Stomach (tissue), 9 donors: ENCODE measurements around the gene MYOZ2. TPM values are rescaled to one million over a fixed set of nuclear protein-coding genes. Genes with fewer than 3 reads are reported as not detected.

Experiments used
- DNase-seq, 2 donors: peaks; one replicate each; pipeline versions ENCODE4 v3.0.0 to v3.0.0-alpha.2; 2013 to 2019
- H3K27ac ChIP-seq, 5 donors: fragments of 200-600 bp in 4 of 5; sonication (generic) in 4 of 5; one replicate each; pipeline ENCODE4 v1.5.1; 2013 to 2019; ENCODE audit warnings: mild to moderate bottlenecking in 1 of 5, moderate library complexity in 1 of 5
- H3K27me3 ChIP-seq, 3 donors: fragments of 200-600 bp; sonication (generic); one replicate each; pipeline ENCODE4 v1.5.1; 2017 to 2019; ENCODE audit warnings: mixed run types in 1 of 3
- H3K36me3 ChIP-seq, 4 donors: fragments of 200-600 bp; sonication (generic); 1 replicate in 3 of 4; 2 replicates in 1 of 4; pipeline ENCODE4 v1.5.1; 2016 to 2019
- H3K4me1 ChIP-seq, 4 donors: fragments of 200-600 bp; sonication (generic); one replicate each; pipeline ENCODE4 v1.5.1; 2016 to 2019
- H3K4me3 ChIP-seq, 4 donors: fragments of 200-600 bp; sonication (generic) in 3 of 4; one replicate each; pipeline ENCODE4 v1.5.1; 2016 to 2019; ENCODE audit warnings: mild to moderate bottlenecking in 1 of 4
- H3K9me3 ChIP-seq, 4 donors: fragments of 200-600 bp; sonication (generic); one replicate each; pipeline ENCODE4 v1.5.1; 2016 to 2019
- CTCF ChIP-seq, 7 experiments: fragments of 450-650 bp in 4 of 7; fragments of 200-600 bp in 3 of 7; sonication (generic) in 3 of 7; IDR thresholded peaks; one replicate each; pipeline ENCODE4 v1.5.1; 2016 to 2019; ENCODE audit warnings: antibody characterized with exemption in 7 of 7, control low read depth in 2 of 7, mild to moderate bottlenecking in 1 of 7
- EP300 ChIP-seq: sonication (generic); formaldehyde crosslinking; IDR thresholded peaks from one replicate; pipeline ENCODE4 v1.6.1; 2017; ENCODE audit warnings: antibody characterized with exemption
- POLR2A ChIP-seq, 4 donors: fragments of 450-650 bp; IDR thresholded peaks; one replicate each; pipeline ENCODE4 v1.6.1; 2016; ENCODE audit warnings: antibody characterized with exemption in 4 of 4, control low read depth in 2 of 4, mild to moderate bottlenecking in 1 of 4, moderate library complexity in 1 of 4
- POLR2AphosphoS5 ChIP-seq, 3 donors: sonication (generic); formaldehyde crosslinking; IDR thresholded peaks; one replicate each; pipeline ENCODE4 v1.6.1; 2016; ENCODE audit warnings: antibody characterized with exemption in 3 of 3
- WGBS, 5 donors: extraction: QIAGEN DNeasy Blood & Tissue Kit in 3 of 5; methylation state at CpG; one replicate each; pipeline versions ENCODE4 v1.1.5 to v1.1.7; 2013 to 2018; 5-methylcytosine and 5-hydroxymethylcytosine counted together
- intact Hi-C: fragments of 100-400 bp; cut with DNase I; formaldehyde crosslinking; loops from one replicate; pipeline ENCODE4 v1.15.1; 2023; ENCODE audit warnings: low total_unique reads
- polyA plus RNA-seq, 3 donors: library from polyadenylated mRNA; stranded (reverse); fragments of 200-250 nt; gene quantifications; one replicate each; pipeline ENCODE4 v1.2.3, GENCODE V29; 2013
- total RNA-seq, 5 donors: library from RNA; depleted of rRNA; stranded (reverse); fragments of >200 nt; gene quantifications; one replicate each; pipeline versions ENCODE4 v1.1.0 to v1.2.3, GENCODE V29; 2014 to 2016
- donor health status: healthy with polysubstance abuse.
- donor health status: Bipolar disorder and iron deficiency.
- donor health status: healthy.

Gene MYOZ2
- total and polyA plus RNA-seq, 8 donors: 0.31 to 1.4 (median 0.59) TPM; not detected in 2

- Histone ChIP-seq H3K27ac (peak overlapping the region in 4 of 5 donors; percentile 26 to 48 (median 38)), H3K36me3 (no peaks in the 10 kb centered on the region), H3K27me3 (no peaks in the 10 kb centered on the region), H3K4me1 (peaks cover 0 to 24% (median 13%) of the 10 kb centered on the region in 4 donors), H3K9me3 (no peaks in the 10 kb centered on the region), H3K4me3 (no peak overlapping the region)
- intact Hi-C loops: no loop called here
- WGBS, 5 donors: 21 to 44% (median 32%) methylated on average over 1 of the region's 1 CpG
- no peak for DNase-seq
- TF ChIP-seq POLR2AphosphoS5 (IDR thresholded peaks at IDR 0.05) (peak; percentile 29 to 77 (median 41)), EP300 (no peak)
Observed at GRCh38 chr4:119189638-119190037, 54.0 kb downstream of the MYOZ2 start.

- H3K27ac ChIP-seq: peak overlapping the region in 3 of 5 donors; percentile 26 to 48 (median 47)
- intact Hi-C loops: no loop called here
- no peaks in the 10 kb centered on the region for H3K27me3 ChIP-seq
- H3K36me3 ChIP-seq: no peaks in the 10 kb centered on the region
- TF ChIP-seq CTCF (IDR thresholded peaks at IDR 0.05): no peak
- no peak for TF ChIP-seq POLR2AphosphoS5 (IDR thresholded peaks at IDR 0.05)
- no peak for TF ChIP-seq EP300
- no peak for TF ChIP-seq POLR2A (IDR thresholded peaks at IDR 0.05)
- no peak overlapping the region for H3K4me3 ChIP-seq
- WGBS, 5 donors: 90 to 97% (median 95%) methylated on average over 2 of the region's 2 CpGs
- peaks cover 0 to 24% (median 13%) of the 10 kb centered on the region in 4 donors for H3K4me1 ChIP-seq
- no peaks in the 10 kb centered on the region for H3K9me3 ChIP-seq
- DNase-seq: no peak
Observed at GRCh38 chr4:119190354-119190753, 54.7 kb downstream of the MYOZ2 start.

- DNase-seq: no peak
- H3K27ac ChIP-seq: no peak overlapping the region
- WGBS, 5 donors: 91 to 98% (median 93%) methylated on average over 3 of the region's 3 CpGs
- no peaks in the 10 kb centered on the region for H3K27me3 ChIP-seq
- intact Hi-C loops: no loop called here
- no peak for TF ChIP-seq EP300
- TF ChIP-seq CTCF (IDR thresholded peaks at IDR 0.05): no peak
- TF ChIP-seq POLR2AphosphoS5 (IDR thresholded peaks at IDR 0.05): no peak
- TF ChIP-seq POLR2A (IDR thresholded peaks at IDR 0.05): no peak
- no peaks in the 10 kb centered on the region for H3K36me3 ChIP-seq
- H3K4me1 ChIP-seq: peaks cover 0 to 24% (median 13%) of the 10 kb centered on the region in 4 donors
- no peak overlapping the region for H3K4me3 ChIP-seq
- no peaks in the 10 kb centered on the region for H3K9me3 ChIP-seq
Observed at GRCh38 chr4:119191505-119191904, 55.9 kb downstream of the MYOZ2 start.

GRCh38 chr4:119197772-119198212 is 62.2 kb downstream of the MYOZ2 start:
- Histone ChIP-seq H3K9me3 (no peaks in the 10 kb centered on the region), H3K36me3 (no peaks in the 10 kb centered on the region), H3K4me3 (no peak overlapping the region), H3K4me1 (no peaks in the 10 kb centered on the region), H3K27me3 (no peaks in the 10 kb centered on the region), H3K27ac (no peak overlapping the region)
- 72 to 85% (median 80%) methylated on average over 6 to 11 of the region's 11 CpGs for WGBS, 5 donors
- TF ChIP-seq EP300: no peak
- DNase-seq: no peak
- intact Hi-C loops: no loop called here

GRCh38 chr4:119204916-119205315 is 69.3 kb downstream of the MYOZ2 start:
- no peaks in the 10 kb centered on the region for H3K36me3 ChIP-seq
- H3K4me3 ChIP-seq: no peak overlapping the region
- WGBS, 5 donors: 51 to 71% (median 54%) methylated on average over 4 of the region's 4 CpGs
- DNase-seq: peak in 1 of 2 donors; percentile 27
- intact Hi-C loops: no loop called here
- peaks cover 0 to 26% (median 8%) of the 10 kb centered on the region in 4 donors for H3K4me1 ChIP-seq
- TF ChIP-seq POLR2A (IDR thresholded peaks at IDR 0.05) (no peak), EP300 (no peak), CTCF (IDR thresholded peaks at IDR 0.05) (no peak), POLR2AphosphoS5 (IDR thresholded peaks at IDR 0.05) (no peak)
- H3K27me3 ChIP-seq: no peaks in the 10 kb centered on the region
- H3K27ac ChIP-seq: peak overlapping the region in 3 of 5 donors; percentile 2 to 46 (median 11)
- H3K9me3 ChIP-seq: no peaks in the 10 kb centered on the region
